NCI-H510A treated with DMSO at 0.1 percent for 48 hours (cell line): ENCODE data around the gene RASL12.
"Not testable (repeated sequence)": the region's sequence is repeated elsewhere in the genome, so short reads cannot be mapped to it uniquely, and the experiment has no call there.

ENCODE experiments used
- DNase-seq: peaks from one replicate; lab custom pipeline; 2025; lab: John Stamatoyannopoulos, UW

Gene RASL12

DNA sequence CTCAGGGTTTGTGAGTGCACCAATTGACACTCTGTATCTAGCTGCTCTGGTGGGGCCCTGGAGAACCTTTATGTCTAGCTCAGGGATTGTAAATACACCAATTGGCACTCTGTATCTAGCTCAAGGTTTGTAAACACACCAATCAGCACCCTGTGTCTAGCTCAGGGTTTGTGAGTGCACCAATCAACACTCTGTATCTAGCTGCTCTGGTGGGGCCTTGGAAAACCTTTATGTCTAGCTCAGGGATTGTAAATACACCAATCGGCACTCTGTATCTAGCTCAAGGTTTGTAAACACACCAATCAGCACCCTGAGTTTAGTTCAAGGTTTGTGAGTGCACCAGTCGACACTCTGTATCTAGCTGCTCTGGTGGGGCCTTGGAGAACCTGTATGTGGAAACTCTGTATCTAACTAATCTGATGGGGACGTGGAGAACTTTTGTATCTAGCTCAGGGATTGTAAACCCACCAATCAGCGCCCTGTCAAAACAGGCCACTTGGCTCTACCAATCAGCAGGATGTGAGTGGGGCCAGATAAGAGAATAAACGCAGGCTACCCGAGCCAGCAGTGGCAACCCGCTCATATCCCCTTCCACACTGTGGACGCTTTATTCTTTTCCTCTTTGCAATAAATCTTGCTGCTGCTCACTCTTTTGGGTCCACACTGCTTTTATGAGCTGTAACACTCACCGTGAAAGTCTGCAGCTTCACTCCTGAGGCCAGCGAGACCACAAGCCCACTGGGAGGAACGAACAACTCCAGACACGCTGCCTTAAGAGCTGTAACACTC lies 8.0 kb upstream of the RASL12 start:
- DNase-seq = not testable (repeated sequence)

DNA sequence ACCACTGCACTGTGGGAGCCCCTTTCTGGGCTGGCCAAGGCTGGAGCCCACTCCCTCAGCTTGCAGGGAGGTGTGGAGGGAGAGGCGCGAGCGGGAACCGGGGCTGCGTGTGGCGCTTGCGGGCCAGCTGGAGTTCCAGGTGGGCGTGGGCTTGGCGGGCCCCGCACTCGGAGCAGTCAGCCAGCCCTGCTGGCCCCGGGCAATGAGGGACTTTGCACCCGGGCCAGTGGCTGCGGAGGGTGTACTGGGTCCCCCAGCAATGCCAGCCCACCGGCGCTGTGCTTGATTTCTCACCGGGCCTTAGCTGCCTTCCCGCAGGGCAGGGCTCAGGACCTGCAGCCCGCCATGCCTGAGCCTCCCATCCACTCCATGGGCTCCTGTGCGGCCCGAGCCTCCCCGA lies 7.2 kb upstream of the RASL12 start:
- not testable (repeated sequence) for DNase-seq

DNA sequence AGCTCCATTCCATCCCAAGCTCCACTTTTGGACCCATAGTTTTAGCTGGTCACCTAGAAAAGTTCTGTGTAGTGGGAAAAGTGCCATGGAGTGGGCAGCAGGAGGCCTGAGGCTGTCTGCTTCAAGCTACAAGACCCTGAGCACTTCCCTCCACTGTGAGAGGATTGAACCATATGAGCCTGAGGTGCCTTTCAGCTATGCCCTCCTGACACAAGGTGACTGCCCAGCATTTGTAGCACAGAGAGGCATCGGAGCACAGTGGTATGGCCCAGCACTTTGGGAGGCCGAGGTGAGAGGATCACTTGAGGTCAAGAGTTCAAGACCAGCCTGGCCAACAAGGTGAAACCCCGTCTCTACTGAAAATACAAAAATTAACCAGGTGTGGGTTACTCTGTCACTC lies 4.8 kb upstream of the RASL12 start:
- DNase-seq = no peak

- DNase-seq = no peak
Measured at GRCh38 chr15:65072027-65072426, 4.2 kb upstream of the RASL12 start.

GRCh38 chr15:65071381-65071811 lies 3.6 kb upstream of the RASL12 start:
- no peak for DNase-seq

DNA sequence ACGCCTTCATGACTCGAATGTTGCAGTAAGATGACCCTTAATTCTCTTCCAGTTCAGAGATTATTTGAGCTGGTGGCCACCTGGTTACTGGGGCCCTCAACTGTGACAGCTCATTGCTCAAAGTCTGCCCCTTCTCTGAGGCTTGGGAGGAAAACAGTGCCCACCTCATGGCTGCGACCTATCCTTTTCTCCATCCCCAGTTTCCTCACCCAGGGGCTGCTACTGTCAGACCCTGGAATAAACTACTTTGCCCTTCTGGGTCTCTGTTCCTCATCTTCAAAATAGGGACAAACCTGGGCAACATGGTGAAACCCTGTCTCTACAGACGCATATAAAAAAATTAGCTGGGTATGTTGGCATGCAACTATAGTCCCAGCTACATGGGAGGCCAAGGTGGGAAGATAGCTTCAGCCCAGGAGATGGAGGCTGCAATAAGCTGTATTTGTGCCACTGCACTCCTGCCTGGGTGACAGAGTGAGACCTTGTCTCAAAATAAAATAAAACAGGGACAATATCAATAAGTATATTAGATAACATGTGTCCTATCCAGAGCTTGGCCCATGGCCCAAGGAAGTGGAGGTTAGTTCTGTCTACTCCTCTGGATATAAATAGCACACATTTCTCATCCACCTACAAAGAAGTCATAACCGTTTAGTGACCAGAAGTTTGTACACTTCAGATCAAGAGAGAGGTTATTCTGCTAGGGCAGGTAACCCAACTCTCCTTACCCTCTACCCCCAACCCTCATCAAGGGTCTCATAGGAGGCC lies 2.2 kb upstream of the RASL12 start:
- no peak for DNase-seq

DNA sequence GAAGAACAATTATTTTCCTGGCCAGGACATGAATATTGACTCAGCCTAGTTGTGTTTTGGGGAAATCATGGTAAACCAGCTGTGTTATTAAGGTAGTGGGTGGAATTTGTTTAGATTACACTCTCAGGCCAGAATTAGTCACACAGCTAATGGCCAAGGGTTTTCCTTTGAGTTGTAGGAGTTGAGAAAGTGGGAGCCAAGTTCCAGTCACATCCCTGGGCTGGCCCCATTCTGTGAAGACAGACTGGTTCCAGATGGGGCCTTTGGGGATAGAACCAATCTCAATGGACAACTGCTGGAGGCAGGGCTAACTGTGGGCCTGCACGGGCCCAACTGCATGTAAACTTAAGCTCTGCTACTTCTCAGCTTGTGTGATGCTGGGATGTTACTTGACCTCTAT lies 1.4 kb upstream of the RASL12 start:
- no peak for DNase-seq

DNA sequence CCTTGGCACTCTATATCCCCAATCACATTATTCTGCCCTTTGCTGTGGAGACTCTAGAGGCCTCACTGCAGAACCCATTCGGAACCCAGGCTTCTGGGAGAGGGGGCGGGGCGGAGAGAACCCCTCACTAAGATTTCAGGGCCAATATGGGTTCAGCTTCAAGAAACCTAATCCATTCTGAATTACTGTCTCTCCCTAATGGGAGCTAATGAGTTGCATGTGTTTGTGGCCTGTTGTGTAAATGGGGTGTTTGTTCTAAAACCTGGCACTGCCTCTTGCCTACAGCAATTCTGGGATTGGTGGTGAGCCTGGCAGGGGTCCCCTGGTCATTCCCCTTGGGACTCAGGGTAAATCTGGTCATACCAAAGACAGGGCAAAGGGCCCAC lies 605 bp upstream of the RASL12 start:
- DNase-seq = no peak

- no peak for DNase-seq
Measured at GRCh38 chr15:65067317-65067644, 510 bp downstream of the RASL12 start.

DNA sequence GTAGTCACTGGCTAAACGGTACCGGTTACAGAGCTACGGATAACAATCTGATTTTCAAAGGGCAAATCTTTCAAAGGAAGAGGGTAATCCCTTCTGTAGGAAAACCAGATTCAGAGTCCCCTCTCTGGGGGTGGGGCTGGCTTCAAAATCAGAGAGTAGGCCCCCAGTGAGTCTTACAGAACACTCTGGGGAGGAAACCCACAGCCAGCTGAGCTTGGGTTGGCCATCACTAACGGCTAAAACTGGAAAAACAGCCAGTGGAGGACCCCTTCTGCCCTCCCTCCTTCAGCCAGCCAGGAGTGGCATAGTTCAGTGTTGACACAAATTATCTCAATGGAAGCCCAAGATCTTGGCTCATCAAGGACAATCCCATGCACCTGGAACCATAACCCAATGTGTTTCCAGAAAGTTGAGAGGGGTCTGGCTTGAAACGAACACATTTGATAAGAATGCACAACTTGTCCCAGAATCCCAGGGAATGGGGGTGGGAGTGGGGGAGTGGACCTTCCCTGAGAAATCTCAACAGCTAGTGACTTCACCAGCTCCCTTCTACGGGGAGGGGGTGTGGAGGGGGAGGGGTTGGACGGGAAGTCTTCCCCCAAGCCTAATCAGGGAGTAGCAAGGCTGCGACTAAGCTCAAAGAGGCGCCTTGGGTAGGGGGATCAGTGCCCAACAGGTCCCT lies 1.0 kb downstream of the RASL12 start:
- no peak for DNase-seq

DNA sequence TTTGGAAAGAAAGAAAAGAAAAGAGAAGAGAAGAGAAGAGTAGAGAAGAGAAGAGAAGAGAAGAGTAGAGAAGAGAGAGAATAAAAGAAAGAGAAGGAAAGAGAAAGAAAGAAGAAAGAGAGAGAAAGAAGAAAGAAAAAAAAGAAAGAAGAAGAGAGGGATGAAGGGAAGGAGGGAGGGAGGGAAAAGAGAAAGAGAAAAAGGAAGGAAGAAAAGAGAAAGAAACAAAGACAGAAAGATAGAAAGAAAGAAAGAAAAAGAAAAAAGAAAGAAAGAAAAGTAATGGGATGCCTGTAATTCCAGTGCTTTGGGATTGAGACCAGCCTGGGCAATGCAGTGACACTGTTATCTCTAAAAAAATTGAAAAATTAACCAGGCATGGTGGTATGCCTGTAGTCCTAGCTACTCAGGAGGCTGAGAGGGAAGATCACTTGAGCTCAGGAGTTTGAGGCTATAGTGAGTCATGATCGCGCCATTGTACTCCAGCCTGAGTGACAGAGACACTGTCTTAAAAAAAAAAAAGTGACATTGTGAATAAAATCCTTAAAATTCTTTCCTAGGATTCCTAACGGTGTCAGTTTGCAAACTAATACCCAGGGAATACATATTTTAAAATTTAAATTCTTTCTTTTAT lies 1.7 kb downstream of the RASL12 start:
- no peak for DNase-seq

DNA sequence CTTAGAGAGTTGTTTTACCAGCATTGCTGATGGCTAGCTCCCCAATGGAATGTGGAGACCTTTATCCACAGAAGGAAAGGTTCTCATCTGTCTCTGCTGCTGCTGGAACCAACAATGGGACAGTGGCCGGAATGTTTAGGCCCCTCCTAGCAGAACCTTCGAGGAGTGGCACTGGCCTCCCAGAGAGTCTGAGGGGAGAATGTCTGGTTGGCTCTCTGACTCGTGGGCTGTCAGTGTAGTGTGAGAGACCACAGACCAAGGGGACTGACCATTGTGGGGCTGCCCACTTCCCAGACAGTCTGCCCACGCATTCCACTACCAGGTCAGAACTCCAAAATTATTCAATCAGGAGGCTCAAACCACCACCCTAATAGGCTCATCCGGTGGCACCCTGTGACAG lies 5.1 kb downstream of the RASL12 start:
- no peak for DNase-seq

DNA sequence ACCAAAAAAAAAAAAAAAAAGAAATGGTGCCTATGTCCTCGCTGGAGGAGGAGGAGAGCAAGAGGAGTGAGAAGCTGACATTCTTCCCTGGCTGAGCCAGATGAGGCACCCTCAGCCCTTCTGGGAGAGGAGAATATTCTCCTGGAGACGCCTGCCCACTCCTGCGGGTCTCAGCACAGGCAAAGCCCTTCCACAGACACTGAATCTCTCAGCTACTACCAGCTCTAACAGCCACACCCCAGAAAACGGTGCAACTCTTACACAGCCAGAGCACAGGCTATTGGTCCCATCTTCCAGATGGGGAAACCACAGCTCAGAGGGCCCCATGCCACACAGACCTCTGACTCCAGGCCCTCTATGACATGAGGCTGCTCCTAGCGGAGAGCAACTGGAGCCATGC lies 5.7 kb downstream of the RASL12 start:
- no peak for DNase-seq

DNA sequence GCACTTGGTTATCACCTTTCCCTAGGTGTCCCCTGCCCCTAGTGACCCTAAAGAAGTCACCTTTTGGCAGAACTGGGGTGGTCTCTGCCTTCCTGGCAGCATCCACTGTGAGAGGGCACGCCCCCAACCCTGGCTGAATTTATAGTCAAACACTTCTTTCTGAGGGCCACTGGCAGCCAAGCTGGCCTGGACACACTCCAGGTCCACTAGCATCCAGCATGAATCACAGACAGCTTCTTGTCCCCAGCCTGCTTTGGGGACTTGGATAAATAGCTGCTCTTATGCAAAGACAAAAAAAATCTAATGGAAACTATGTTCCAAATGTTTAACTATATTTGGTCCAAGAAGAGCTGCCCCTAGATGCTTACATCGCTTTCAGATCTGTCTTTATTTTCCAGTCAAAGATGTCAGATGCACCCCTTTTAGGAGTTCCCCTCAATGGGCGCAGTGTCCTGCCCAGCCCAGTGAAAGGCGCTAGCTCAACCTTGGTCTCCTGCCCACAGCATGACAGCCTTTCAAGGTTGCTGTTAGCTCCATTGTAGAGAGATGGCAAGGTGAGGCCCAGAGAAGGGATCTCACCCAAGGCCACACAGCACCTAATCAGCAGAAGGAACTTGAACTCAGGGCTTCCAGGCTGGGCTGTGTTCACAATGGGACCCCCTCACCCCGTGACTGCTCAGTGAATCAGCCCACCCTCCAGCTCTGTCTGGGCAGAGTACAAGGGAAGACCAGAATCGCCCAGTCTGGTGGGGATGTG lies 7.0 kb downstream of the RASL12 start:
- DNase-seq = no peak

GRCh38 chr15:65059931-65060596 lies 7.7 kb downstream of the RASL12 start:
- DNase-seq = no peak

DNA sequence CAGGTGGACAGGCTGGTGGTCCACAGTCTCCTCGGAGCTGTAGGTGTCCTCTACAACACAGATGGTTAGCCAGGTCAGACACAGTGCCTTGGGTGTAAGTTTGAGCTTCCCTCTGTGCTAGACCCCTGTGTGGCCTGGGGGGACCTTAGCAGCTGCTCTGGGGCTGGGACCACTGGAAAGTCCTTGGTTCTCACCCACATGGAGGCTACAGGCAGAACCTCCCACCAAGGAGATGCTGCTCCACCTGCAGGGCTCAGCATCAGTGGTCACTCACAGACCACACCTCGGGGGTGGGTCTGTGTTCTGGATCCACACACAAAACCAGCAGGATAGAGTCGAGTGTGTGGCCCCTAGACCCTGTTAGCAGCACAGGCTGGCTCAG lies 8.4 kb downstream of the RASL12 start:
- DNase-seq = no peak

DNA sequence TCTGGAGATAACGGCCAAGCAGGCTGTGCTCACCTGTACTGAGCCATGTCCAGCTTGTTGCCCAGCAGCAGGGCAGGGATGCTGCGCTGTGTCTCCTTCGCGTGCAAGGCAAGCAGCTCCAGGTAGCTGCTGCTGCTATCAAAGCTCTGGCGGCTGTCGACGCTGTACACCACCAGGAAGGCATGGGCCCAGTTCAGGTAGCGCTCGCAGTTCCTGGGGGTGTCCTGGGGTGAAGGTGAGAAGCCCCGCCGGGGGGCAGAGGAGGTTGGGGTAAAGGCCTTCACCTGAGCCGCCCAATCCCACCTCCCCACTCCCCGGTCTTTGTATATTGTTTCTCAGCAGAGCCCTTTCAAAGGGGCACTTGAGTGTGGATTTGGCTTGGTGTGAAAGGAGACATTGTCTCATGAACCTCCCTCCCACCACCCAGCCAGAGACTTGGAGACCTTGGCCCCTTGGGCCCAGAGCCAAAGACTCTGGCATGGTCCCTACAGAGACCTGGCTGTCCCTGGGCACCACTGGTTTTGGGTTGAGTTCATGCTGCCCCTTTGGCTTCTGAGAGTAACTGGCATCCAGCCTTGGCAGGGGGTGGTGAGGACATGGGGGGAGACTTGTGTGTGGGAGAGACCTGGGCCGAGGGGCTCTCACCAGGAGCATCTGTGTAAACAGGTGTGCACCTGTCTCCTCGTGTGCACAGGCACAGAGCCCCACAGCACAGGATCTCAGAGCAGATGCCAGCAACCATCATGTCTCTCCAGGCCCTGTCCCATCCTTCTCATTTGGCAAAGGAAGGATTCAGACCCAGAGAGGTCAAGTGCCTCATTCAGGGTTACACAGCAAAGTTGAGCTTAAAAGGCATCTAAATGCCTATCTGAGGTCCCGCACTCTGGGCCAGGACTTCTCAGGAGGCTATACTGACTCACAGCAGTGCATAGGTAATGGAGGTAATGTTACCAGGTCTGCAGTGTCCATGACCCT lies 9.1 kb downstream of the RASL12 start:
- no peak for DNase-seq

DNA sequence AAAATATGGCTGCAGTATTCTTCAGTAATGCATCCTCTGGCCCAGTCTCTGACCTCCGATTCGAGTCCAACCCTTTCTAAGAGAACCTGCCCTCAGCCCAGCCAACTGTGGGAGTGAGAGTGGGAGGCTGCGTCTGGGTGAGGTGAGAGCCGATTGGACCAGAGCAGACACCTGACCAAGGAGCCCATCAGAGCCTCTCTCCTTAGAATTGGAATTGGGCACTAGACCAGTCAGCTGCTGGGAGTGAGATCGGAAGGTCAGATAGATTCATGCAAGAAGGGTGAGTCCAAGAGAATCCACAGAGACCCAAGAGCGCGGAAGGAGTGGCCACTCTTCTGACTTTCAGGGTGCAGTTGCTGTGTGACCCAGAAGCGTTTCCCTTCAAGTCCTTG lies 10.2 kb downstream of the RASL12 start:
- DNase-seq = no peak

DNA sequence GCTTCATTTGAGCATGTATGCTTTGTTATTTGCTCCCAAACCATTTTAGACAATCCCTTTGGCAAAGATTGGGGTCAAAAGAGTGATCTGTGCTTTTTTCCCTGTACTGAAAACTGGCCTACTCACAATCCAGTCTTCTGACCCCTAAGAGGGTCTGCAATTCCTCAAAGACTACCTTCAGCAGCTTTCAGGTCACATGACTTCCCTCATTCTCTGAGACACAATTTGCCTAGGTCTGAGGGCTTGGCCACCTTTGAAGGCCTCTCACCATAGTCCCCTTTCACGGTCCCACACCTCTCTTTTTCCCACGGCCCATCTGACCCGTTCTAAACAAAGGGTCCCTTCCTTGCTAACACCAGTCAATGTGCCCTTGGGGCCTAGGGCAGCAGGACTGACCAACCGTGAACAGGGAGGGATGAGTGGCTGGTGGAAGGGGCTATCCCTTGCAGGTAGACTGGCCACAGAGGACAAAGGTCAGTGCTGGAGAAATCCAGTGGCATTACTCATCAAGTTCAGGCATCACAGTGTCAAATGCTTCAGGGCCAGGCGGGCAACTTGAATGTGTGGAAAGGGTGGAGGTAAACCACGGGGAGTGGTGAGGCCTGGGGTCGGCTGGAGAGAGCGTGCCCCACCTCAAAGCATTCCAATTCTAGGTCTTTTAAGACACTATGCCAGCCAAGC lies 10.8 kb downstream of the RASL12 start:
- DNase-seq = no peak

DNA sequence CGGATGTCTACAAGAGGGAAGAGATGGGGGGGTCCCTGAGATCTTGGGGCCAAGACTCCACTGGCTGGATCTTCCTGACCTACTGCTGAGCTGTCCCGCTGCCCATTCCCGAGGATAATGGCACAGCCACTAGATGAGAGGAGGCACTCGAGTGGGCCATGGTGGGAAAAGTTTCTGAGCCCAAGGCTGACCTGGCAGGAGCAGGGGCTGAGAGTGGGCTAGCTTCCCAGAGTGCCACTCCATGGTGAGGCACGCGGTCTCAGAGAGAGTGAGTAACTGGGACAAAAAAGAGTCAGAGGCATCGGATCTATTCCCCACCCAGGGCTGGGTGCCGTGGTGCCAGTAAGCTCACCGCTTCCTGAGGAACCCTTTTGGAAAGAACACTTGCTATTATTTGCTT lies 11.7 kb downstream of the RASL12 start:
- no peak for DNase-seq
